Transverse colon (tissue), 3 donors: ENCODE measurements around the gene MAP10.

Experiments
- CTCF ChIP-seq, 5 experiments: fragments of 200-600 bp in 3 of 5; fragments of 450-650 bp in 2 of 5; sonication (generic) in 3 of 5; IDR thresholded peaks; 1 replicate in 2 of 5; 2 replicates in 3 of 5; pipeline ENCODE4 v1.5.1; 2016 to 2017; ENCODE audit warnings: antibody characterized with exemption in 5 of 5, inconsistent platforms in 3 of 5, mild to moderate bottlenecking in 2 of 5, moderate library complexity in 1 of 5
- EP300 ChIP-seq: sonication (generic); formaldehyde crosslinking; IDR thresholded peaks from one replicate; pipeline ENCODE4 v1.6.1; 2017; ENCODE audit warnings: antibody characterized with exemption, low read depth

DNA sequence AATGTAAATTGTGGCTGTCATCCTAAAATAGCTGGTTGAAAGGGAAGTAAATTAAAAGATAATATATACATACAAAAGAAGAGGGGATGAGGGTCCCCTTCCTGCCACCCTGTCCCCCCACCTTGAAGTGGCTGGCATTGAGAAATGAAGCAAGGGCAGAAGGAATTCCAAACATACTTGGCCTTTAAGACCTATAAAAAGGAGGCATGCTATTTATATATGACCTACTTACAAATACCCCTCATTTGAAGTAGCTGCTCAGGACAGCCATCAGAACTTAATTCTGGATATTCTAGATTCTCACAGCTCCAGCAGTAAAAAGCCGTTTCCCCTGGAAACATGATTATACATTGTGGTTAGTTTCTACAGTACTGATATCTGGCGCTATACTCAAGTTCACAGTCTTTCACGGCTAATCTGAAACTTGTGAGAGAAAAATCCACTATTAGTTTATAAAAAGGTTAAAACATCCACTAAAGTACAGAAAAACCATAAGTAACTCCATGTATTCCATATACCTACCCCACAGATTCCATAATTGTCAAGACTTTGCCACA lies 9.6 kb upstream of the MAP10 start:
- TF ChIP-seq CTCF (IDR thresholded peaks at IDR 0.05), result no peak
- TF ChIP-seq EP300, result no peak
